Measurements from ENCODE around the gene DTD1.
A peak's percentile ranks its signal among the peaks of the same experiment; 100 is the strongest.

- TF ChIP-seq CTCF (IDR thresholded peaks at IDR 0.05; ENCODE audit: low read depth, low read length), result no peak
- peak; percentile 99 for TF ChIP-seq MAX (IDR thresholded peaks at IDR 0.05; ENCODE audit: low read depth, low read length)
- peak; percentile 62; the same call in 1 of the 2 replicates for TF ChIP-seq MYC (IDR thresholded peaks at IDR 0.05; ENCODE audit: low read depth, low read length)
Measured at GRCh38 chr20:18793625-18794427, 206.0 kb downstream of the DTD1 start.
